NOMO-1 treated with dmso at 0.1 percent for 144 hours (cell line): ENCODE measurements around the gene SFSWAP.
"Not testable (repeated sequence)": the region's sequence is repeated elsewhere in the genome, so short reads cannot be mapped to it uniquely, and the experiment has no call there.

ENCODE experiments used
- DNase-seq: peaks from one replicate; lab custom pipeline; 2025; ENCODE audit not compliant: unreplicated experiment; lab: John Stamatoyannopoulos, UW

Gene SFSWAP

GRCh38 chr12:131735153-131735456 is 24.2 kb downstream of the SFSWAP start:
- no peak for DNase-seq

- DNase-seq, result no peak
Observed at GRCh38 chr12:131735476-131736445, 24.9 kb downstream of the SFSWAP start.

- no peak for DNase-seq
Observed at GRCh38 chr12:131736446-131737149, 25.7 kb downstream of the SFSWAP start.

GRCh38 chr12:131737150-131737827 is 26.4 kb downstream of the SFSWAP start:
- no peak for DNase-seq

GRCh38 chr12:131738196-131738595 is 27.3 kb downstream of the SFSWAP start:
- no peak for DNase-seq

- DNase-seq, result no peak
Observed at GRCh38 chr12:131740626-131741025, 29.7 kb downstream of the SFSWAP start.

- not testable (repeated sequence) for DNase-seq
Observed at GRCh38 chr12:131742761-131743160, 31.9 kb downstream of the SFSWAP start.

GRCh38 chr12:131743410-131743809 is 32.5 kb downstream of the SFSWAP start:
- DNase-seq, result not testable (repeated sequence)

- DNase-seq, result not testable (repeated sequence)
Observed at GRCh38 chr12:131743880-131744279, 33.0 kb downstream of the SFSWAP start.

GRCh38 chr12:131744675-131745074 is 33.8 kb downstream of the SFSWAP start:
- not testable (repeated sequence) for DNase-seq

- no peak for DNase-seq
Observed at GRCh38 chr12:131745706-131746105, 34.8 kb downstream of the SFSWAP start.

GRCh38 chr12:131747276-131748177 is 36.6 kb downstream of the SFSWAP start:
- no peak for DNase-seq

- DNase-seq, result no peak
Observed at GRCh38 chr12:131749618-131750315, 38.9 kb downstream of the SFSWAP start.

GRCh38 chr12:131751335-131751734 is 40.4 kb downstream of the SFSWAP start:
- DNase-seq, result no peak

- DNase-seq, result no peak
Observed at GRCh38 chr12:131752451-131752850, 41.6 kb downstream of the SFSWAP start.

GRCh38 chr12:131753005-131753404 is 42.1 kb downstream of the SFSWAP start:
- DNase-seq, result no peak

- DNase-seq, result no peak
Observed at GRCh38 chr12:131753757-131754156, 42.9 kb downstream of the SFSWAP start.

- DNase-seq, result no peak
Observed at GRCh38 chr12:131754184-131754583, 43.3 kb downstream of the SFSWAP start.

- DNase-seq, result no peak
Observed at GRCh38 chr12:131755305-131756113, 44.6 kb downstream of the SFSWAP start.
